Forelimb muscle (tissue), 1 donor: ENCODE results near the gene FRAT2. TPM values are rescaled to one million over a fixed set of nuclear protein-coding genes. Genes with fewer than 3 reads are reported as not detected.

ENCODE experiments used
- DNase-seq: peaks from one replicate; pipeline ENCODE4 v3.0.0-alpha.2; 2013; ENCODE audit warnings: low read depth
- polyA plus RNA-seq: library from polyadenylated mRNA; unstranded; fragments of 120-200 nt; gene quantifications from one replicate; pipeline ENCODE4 v1.2.1, GENCODE V29; 2013; ENCODE audit not compliant: insufficient read length

Gene FRAT2
- polyA plus RNA-seq, 1 donor, result 3.6 TPM

DNA sequence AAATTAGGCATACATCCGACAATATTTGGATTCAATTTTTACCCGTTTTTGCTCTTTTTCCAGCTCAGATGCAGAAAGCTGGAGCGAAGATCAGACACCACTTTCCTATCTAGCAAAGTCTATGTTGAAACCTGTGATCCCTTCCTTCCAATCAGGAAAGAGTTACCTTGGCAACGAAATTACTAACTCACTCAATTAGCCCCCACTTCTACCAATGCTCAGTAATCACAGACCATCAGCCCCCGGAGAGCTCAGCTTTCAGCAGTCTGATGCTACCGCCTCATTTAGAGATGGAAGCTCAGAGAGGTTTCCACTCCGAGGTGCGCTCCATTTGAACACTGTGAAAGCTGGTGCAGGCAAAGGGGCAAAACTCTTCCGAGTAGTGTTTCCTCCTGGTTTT is 8.8 kb downstream of the FRAT2 start:
- no peak for DNase-seq

DNA sequence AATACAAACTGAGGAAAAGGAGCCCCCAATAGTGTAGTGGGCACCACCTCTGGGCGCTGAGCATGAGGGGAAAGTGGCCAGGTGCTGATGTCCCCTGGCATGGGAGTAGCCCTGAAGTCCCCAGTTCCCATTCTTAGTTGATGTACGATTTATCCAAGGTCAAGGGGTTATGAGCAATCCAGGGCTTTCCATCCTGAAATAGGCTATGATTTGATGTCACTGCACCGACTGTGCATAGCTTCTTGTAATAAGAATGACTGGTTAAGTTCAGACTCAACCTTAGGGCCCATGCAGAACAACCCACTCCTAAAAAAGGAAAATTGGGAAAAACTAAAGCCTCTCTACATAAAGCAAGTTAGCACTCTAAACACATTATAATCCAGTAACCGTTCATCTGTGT is 11.0 kb downstream of the FRAT2 start:
- no peak for DNase-seq

DNA sequence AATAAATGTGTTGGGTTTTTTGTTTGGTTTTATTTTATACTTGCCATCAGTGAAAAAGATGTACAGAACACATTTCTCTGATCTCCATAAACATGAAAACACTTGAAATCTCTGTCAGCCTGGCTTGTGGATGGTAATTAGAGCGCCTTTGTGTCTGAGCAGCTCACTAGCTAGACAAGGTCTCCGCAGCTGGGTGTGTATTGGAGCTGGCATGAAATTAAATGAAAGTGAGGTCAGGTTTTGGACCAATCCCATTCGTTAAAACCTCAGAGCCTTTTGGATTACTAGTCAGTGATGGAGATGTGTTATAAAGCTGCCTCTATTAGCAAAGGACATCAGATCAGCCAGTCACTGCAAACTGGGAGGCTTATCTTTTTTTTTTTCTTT is 12.7 kb downstream of the FRAT2 start:
- DNase-seq, result no peak

GRCh38 chr10:97321032-97321803 is 13.3 kb downstream of the FRAT2 start:
- no peak for DNase-seq

DNA sequence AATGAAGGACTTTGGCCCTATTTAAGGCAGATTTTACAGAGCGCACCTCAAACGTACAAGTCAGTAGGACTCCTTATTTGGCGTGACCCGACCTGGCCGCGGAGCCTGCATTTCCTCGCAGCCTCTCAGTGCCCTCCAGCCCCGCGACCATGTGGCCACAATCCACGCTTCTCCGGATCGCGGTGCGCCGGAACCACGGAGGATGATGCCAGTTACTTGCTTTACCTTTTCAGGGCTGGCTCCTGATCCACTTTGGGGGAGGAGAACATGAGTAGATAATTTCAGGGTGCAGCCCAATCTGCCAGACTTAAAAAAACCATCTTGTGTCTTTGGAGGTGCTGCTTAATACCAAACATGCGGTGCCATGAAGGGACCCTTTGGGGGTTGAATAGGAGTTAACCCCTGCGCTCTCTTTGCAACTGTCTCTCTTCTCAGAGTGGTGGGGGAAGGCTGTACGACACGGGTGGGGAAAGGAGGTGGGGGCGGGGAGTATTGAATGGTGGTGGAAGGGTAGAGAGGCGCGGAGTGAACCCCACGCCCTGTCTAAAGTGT is 14.0 kb downstream of the FRAT2 start:
- DNase-seq, result no peak

- DNase-seq, result no peak
These were observed 14.7 kb downstream of the FRAT2 start for GRCh38 chr10:97319671-97320479.

GRCh38 chr10:97318772-97319651 is 15.5 kb downstream of the FRAT2 start, which contains the start of gene FRAT1:
Gene FRAT1 (plus strand): TSS chr10:97319271. CDS start chr10:97319454, 183 bp downstream.
- DNase-seq, result peak; percentile 43

DNA sequence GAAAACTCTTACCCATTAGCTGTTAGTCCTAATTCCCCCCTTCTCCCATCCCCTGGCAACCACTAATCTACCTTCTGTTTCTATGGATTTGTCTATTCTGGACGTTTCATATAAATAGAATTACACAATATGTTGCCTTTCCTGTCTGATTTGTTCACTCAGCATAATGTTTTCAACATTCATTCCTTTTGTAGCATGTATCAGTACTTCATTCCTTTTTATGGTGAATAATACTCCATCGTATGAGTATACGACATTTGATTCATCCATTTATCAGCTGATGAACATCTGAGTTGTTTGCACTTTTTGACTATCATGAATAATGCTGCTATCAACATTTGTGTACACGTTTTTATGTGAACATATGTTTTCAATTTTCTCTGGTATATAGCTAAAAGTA is 19.9 kb downstream of the FRAT2 start:
- no peak for DNase-seq

DNA sequence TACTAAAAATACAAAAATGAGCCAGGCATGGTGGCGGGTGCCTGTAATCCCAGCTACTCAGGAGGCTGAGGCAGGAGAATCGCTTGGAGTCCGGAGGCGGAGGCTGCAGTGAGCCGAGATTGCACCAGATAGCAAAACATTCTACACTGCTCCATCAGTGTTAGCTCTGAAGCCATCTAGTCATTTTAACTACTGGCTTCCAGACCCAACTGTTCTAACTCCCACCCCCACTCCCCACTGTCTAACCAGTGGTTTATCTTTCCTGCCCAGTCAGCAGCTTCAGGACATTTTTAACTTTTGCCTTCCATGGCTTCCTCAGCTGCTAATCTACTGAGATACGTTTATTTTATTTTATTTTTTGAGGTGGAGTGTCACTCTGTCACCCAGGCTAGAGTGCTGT is 21.6 kb downstream of the FRAT2 start:
- DNase-seq, result no peak

- no peak for DNase-seq
These were observed 23.4 kb downstream of the FRAT2 start for GRCh38 chr10:97311111-97311626.

DNA sequence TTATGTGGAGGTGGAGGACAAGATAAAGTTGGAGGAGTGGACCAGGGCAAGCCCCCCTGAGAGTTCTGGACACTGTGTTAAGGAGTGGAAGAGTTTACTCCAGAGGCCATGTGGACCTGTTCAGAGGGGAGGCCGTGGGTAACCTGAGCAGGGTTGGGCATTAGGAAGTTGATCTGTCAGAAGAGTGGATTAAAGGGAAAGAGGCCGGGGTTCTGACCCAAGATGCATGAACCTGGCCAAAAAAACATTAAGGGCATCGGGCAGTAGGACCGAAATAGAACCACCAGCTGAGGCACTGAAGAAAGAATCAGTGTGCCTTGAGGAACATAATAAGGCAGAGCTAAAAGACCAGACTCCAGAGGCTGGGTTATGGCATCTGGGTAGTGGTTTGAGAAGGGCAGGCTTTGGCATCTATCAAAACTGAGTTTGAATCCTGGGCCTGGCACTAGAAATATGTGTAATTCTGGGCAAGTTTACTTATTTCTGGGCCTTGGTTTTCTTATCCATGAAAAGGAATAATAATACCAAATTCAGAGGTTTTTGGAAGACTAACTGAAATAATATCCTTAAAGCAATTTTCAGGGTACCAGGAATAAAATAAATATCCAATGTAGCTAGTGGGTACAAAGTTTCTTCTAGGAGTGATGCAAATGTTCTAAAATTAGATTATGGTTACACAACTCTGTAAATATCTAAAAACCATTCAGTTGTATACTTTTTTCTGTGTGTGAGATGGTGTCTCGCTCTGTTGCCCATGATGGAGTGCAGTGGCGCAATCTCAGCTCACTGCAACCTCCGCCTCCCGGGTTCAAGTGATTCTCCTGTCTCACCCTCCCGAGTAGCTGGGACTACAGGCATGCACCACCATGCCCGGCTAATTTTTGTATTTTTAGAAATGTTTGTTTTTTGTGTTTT is 26.4 kb downstream of the FRAT2 start:
- no peak for DNase-seq

GRCh38 chr10:97307441-97307840 is 27.1 kb downstream of the FRAT2 start:
- no peak for DNase-seq

GRCh38 chr10:97302088-97302791 is 32.3 kb downstream of the FRAT2 start:
- DNase-seq, result no peak

DNA sequence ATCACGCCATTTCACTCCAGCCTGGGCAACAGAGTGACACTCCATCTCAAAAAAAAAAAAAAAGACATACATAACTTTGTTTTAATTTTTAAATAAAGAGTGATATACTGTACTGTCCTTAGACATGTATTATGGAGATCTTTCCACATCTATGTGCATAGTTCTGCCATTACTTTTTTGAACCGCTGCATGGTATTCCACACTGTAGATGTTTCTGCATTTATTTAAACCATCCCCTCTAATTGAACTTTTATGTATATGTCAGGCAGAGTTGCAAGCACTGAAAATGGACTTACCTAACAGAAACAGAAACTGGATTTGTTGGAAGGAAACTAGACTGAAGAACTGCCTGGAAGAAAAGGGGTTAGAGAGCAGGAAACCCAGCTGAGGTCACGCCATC is 33.5 kb downstream of the FRAT2 start:
- DNase-seq, result no peak

- no peak for DNase-seq
These were observed 36.3 kb downstream of the FRAT2 start for GRCh38 chr10:97298223-97298571.

DNA sequence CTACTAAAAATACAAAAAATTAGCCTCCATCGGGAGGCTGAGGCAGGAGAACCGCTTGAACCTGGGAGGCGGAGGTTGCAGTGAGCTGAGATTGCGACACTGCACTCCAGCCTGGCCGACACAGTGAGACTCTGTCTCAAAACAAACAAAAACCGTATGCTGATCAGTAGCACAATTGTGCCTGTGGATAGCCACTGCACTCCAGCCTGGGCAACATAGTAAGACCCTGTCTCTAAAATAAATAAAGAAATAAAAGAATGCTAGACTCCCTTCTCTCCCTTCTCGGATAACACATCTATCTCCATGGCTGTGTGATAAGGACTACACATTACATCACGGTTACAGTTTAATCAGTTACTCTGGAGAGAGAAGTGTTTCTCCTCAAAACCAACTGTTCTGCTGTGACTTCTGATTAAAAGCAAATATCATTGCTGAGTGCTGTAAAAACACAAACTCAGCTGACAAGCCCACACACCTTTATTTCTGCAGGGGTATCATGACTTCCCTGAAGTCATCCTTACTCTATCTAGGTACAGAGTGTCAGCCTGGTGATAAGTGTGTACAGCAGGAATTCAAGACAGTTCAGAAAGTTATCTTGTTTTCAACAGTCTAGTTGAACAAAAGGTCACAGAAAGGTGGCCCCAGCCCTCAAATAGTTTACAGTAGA is 36.8 kb downstream of the FRAT2 start:
- DNase-seq, result no peak

- no peak for DNase-seq
These were observed 41.7 kb downstream of the FRAT2 start for GRCh38 chr10:97292862-97293198.

DNA sequence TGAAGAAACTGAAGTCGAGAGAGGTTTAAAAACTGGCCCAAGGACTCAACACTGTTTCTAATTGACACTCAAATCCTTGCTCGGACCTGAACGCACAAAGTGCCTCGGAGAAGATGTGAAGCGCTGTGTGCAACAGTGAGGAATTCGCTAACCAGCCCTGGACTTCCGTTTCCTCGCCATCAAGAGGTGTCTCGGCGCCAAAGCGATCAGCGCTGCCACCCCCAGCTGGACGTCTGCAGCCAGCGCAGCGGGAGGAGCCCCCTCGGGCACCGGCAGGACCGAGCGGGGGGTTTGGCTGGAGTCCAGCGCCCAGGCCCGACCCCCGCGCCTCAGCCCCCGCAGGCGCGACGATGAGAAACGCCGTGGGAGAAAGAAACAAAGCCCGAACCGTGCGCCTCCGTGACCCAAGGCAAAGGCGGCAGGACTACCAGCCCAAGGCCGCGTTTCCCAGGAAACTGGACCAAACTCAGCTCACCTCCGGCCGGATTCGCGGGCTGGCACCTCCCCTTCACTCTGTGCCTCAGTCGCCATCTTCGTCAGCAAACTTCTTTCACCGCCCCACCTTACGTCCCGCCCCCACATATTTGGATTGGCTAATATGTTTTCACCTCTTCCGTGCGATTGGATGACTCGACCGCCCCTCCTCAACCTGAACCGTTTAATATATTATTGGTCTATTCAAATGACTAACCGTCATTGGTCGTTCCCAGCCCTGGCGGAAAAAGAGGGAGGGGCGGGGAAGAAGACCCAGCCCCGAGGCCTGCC is 42.2 kb downstream of the FRAT2 start, which contains the start of gene ARHGAP19:
TSS of gene ARHGAP19 (minus strand) at position 541 of the 765 bp plus-strand sequence. CDS start at position 531, 10 bp downstream.
- DNase-seq, result peak; percentile 97
